NB4 (cell line): Measurements from ENCODE around the gene HSPA12A.

Experiments
- DNase-seq: peaks from one replicate; pipeline ENCODE4 v3.0.0; 2010; ENCODE audit warnings: low read depth
- H3K4me3 ChIP-seq: one replicate; pipeline ENCODE4 v1.5.1; 2011; ENCODE audit warnings: mild to moderate bottlenecking, low read depth, low read length, moderate library complexity
- MAX ChIP-seq: IDR thresholded peaks from 2 replicates; pipeline ENCODE4 v1.6.1; 2011; ENCODE audit warnings: low read depth, low read length
- MYC ChIP-seq: IDR thresholded peaks from 2 replicates; pipeline ENCODE4 v1.6.1; 2011; ENCODE audit warnings: low read depth, low read length
- POLR2A ChIP-seq: IDR thresholded peaks from 2 replicates; pipeline ENCODE4 v1.6.1; 2011; ENCODE audit warnings: mild to moderate bottlenecking; ENCODE audit not compliant: insufficient read length; ENCODE audit errors: extremely low read depth
- TF ChIP-seq, protein P1 (sequence below): IDR thresholded peaks from one replicate; pipeline ENCODE4 v1.5.1; 2012; ENCODE audit warnings: low read depth, low read length

The HSPA12A gene

DNA sequence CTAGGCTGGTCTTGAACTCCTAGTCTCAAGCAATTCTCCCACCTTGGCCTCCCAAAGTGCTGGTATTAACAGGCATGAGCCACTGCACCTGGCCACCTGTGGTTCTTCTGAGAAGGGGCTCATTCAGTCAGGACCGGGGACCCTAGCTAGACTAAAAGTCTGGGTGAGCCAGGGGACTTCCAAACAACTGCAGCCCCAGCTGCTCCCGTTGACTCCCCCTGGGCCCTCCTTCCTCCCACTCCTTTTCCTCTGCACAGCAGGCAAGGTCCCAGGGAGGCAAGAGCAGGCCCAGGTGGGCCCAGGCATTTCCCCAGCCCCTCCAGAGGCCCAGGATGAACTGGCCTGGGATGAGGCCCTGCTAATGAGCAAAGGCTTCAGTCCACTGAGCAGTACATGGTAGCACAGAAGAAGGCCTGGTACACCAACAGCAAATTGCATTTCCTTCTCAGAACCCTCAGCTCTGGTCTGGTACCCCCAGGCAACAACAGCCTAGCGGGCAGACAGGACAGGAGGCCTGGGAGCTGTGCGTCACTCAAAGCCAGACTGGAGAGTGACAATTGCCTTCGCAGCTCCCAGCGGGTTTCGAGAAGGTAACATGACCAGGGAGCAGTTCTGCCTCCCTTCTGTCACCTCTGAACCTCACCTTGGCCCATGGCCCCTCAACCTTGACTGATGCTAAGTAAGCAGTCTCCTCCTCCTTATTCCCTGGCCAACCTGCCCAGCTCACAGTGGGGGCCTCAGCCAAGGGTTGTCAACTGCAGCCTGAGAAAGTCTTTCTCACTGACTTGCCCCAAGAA is 30.7 kb upstream of the HSPA12A start:
- no peak overlapping the region for H3K4me3 ChIP-seq
- DNase-seq = no peak
- no peak for TF ChIP-seq MYC
- no peak for TF ChIP-seq POLR2A
- TF ChIP-seq, protein P1, sequence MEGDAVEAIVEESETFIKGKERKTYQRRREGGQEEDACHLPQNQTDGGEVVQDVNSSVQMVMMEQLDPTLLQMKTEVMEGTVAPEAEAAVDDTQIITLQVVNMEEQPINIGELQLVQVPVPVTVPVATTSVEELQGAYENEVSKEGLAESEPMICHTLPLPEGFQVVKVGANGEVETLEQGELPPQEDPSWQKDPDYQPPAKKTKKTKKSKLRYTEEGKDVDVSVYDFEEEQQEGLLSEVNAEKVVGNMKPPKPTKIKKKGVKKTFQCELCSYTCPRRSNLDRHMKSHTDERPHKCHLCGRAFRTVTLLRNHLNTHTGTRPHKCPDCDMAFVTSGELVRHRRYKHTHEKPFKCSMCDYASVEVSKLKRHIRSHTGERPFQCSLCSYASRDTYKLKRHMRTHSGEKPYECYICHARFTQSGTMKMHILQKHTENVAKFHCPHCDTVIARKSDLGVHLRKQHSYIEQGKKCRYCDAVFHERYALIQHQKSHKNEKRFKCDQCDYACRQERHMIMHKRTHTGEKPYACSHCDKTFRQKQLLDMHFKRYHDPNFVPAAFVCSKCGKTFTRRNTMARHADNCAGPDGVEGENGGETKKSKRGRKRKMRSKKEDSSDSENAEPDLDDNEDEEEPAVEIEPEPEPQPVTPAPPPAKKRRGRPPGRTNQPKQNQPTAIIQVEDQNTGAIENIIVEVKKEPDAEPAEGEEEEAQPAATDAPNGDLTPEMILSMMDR = no peak

DNA sequence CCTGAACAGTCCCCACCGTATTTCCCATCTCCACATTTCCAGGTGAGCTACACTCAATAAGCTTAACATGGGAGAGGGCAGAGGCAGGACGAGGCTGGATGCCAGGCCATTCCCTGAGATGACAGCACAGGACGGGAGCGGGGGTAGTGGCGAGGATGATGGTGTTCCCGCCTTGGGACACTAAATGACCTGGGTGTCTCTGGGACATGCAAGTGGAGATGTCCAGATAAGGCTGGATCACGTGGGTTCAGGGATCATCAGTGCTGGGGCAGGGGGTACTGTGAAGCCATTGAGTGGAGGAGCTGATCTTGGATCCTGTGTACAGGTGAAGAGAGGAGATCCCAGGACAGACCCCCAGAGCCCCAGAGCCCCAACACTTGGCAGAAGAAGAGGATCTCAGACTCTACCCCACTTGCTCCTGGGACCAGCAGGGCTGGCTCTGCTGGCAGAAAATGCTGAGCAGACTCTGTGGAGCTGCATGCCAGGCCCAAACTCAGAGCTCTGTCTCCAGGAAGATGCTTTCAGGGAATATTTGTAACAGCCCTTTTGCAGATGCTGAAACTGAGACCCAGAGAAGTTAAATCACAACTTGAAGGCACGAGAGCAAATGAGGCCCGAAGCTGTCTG is 29.7 kb upstream of the HSPA12A start:
- H3K4me3 ChIP-seq = no peak overlapping the region
- TF ChIP-seq, protein P1 = no peak
- TF ChIP-seq MAX = no peak
- TF ChIP-seq MYC = no peak
- no peak for TF ChIP-seq POLR2A
- DNase-seq = no peak

- TF ChIP-seq POLR2A (no peak), MAX (no peak), MYC (no peak)
- TF ChIP-seq, protein P1 = no peak
- DNase-seq = no peak
- no peak overlapping the region for H3K4me3 ChIP-seq
Measured at GRCh38 chr10:116771101-116771958, 29.0 kb upstream of the HSPA12A start.

DNA sequence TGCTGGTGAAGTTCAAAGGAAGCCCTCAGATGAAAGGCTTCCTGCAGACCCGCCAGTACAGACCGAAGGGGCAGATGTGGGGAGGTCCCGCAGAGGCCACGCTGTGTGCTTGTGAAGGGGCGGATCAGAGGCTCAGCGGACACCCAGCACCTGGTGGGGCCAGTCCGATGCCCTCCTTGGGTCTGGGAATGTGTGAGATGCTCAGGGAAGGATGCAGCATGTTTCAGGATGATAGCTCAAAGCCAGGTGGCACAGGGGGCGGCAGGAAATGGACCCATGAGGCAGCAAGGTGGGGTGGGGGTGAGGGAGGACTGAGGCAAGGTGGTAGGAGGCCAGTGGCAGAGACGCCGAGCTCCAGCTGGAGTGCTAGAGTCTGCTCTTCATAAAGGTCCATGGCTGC is 27.9 kb upstream of the HSPA12A start:
- TF ChIP-seq MYC (no peak), POLR2A (no peak), MAX (no peak)
- TF ChIP-seq, protein P1 = no peak
- no peak for DNase-seq
- H3K4me3 ChIP-seq = no peak overlapping the region

GRCh38 chr10:116769791-116770190 is 27.4 kb upstream of the HSPA12A start:
- TF ChIP-seq MAX (no peak), POLR2A (no peak), MYC (no peak)
- TF ChIP-seq, protein P1 = no peak
- no peak for DNase-seq
- H3K4me3 ChIP-seq = no peak overlapping the region
